HepG2 (cell line): ENCODE results near the gene SLC48A1. TPM values are rescaled to one million over a fixed set of nuclear protein-coding genes. Genes with fewer than 3 reads are reported as not detected.

Experiments
- ATF6 ChIP-seq: sonication (generic); formaldehyde crosslinking; conservative IDR thresholded peaks from 2 replicates; pipeline ENCODE4 v1.4.0; 2020; ENCODE audit warnings: missing genetic modification reagents
- DMAP1 ChIP-seq: IDR thresholded peaks from 2 replicates; pipeline ENCODE4 v1.6.1; 2016
- ETV5 ChIP-seq: IDR thresholded peaks from 2 replicates; pipeline ENCODE4 v1.6.1; 2018; ENCODE audit warnings: missing biosample characterization, missing genetic modification reagents, inconsistent platforms, borderline replicate concordance
- FOSL2 ChIP-seq: sonication (generic); formaldehyde crosslinking; IDR thresholded peaks from 2 replicates; pipeline ENCODE4 v1.4.0; 2020; ENCODE audit warnings: missing genetic modification reagents
- HMGA1 ChIP-seq: sonication (generic); formaldehyde crosslinking; conservative IDR thresholded peaks from 2 replicates; pipeline ENCODE4 v1.4.0; 2020; ENCODE audit warnings: missing genetic modification reagents
- HNRNPL ChIP-seq: fragments of 200-400 bp; formaldehyde crosslinking; IDR thresholded peaks from 2 replicates; pipeline ENCODE4 v1.6.1; 2017; ENCODE audit warnings: mild to moderate bottlenecking, low read depth, low read length
- KDM6A ChIP-seq: IDR thresholded peaks from 2 replicates; pipeline ENCODE4 v1.6.1; 2016; ENCODE audit warnings: low read depth
- MBD4 ChIP-seq: IDR thresholded peaks from 2 replicates; pipeline ENCODE4 v1.6.1; 2012; ENCODE audit warnings: low read length, inconsistent platforms, borderline replicate concordance
- NKX3-1 ChIP-seq: sonication (generic); formaldehyde crosslinking; IDR thresholded peaks from 2 replicates; pipeline ENCODE4 v1.5.0; 2020; ENCODE audit warnings: missing genetic modification reagents
- NR2F1 ChIP-seq, 2 experiments: fragments of 450-650 bp in 1 of 2; formaldehyde crosslinking in 1 of 2; IDR thresholded peaks; 2 replicates each; pipeline versions ENCODE4 v1.5.0 to v1.6.1; 2016 to 2020; ENCODE audit warnings: mild to moderate bottlenecking in 1 of 2, missing compliant biosample characterization in 1 of 2, missing genetic modification reagents in 1 of 2, moderate library complexity in 1 of 2
- POLR2AphosphoS2 ChIP-seq: IDR thresholded peaks from 2 replicates; pipeline ENCODE4 v1.6.1; 2011; ENCODE audit warnings: low read depth, low read length, improper control_type of control experiment
- RAD51 ChIP-seq: fragments of 450-650 bp; IDR thresholded peaks from 2 replicates; pipeline ENCODE4 v1.6.1; 2016; ENCODE audit warnings: borderline replicate concordance
- TEAD3 ChIP-seq: optimal IDR thresholded peaks from 2 replicates; pipeline ENCODE3; 2016; ENCODE audit warnings: borderline replicate concordance
- ZBTB20 ChIP-seq: sonication (generic); formaldehyde crosslinking; IDR thresholded peaks from 2 replicates; pipeline ENCODE4 v1.8.1; 2023; ENCODE audit warnings: missing genetic modification reagents, low read depth, mild to moderate bottlenecking, borderline replicate concordance
- ZBTB42 ChIP-seq: sonication (generic); formaldehyde crosslinking; IDR thresholded peaks from 2 replicates; pipeline ENCODE4 v1.5.0; 2020; ENCODE audit warnings: mild to moderate bottlenecking, missing genetic modification reagents
- ZNF329 ChIP-seq: sonication (generic); formaldehyde crosslinking; IDR thresholded peaks from 2 replicates; pipeline ENCODE4 v1.9.0; 2021; ENCODE audit warnings: low read depth, mild to moderate bottlenecking, missing genetic modification reagents
- ZNF580 ChIP-seq: IDR thresholded peaks from 2 replicates; pipeline ENCODE4 v1.6.1; 2016; ENCODE audit warnings: low read depth, borderline replicate concordance
- polyA plus RNA-seq, 8 experiments: library from polyadenylated mRNA; depleted of rRNA in 3 of 8; stranded (reverse) in 7 of 8; unstranded in 1 of 8; fragments of >200 nt; fragmentation: Illumina TruSeq in 4 of 8; extraction: Trizol in 4 of 8; gene quantifications; 2 replicates each; pipeline versions ENCODE4 v1.2.1 to v1.2.3, GENCODE V29; 2011 to 2016; ENCODE audit warnings: low read depth in 4 of 8, missing spikeins in 1 of 8, mixed read lengths in 1 of 8; ENCODE audit not compliant: insufficient read depth in 1 of 8
- total RNA-seq, 5 experiments: library from RNA; depleted of rRNA; stranded (reverse); fragments of >200 nt; fragmentation: Illumina TruSeq; extraction: Trizol; gene quantifications; 2 replicates each; pipeline ENCODE4 v1.2.3, GENCODE V29; 2016; ENCODE audit warnings: low read depth in 1 of 5
- TF ChIP-seq, protein P1 (sequence below): sonication (generic); formaldehyde crosslinking; IDR thresholded peaks from 2 replicates; pipeline ENCODE4 v1.4.0; 2020; ENCODE audit warnings: missing genetic modification reagents
- TF ChIP-seq, protein P2 (sequence below): IDR thresholded peaks from 2 replicates; pipeline ENCODE4 v1.6.1; 2016; ENCODE audit warnings: missing compliant biosample characterization, missing genetic modification reagents, borderline replicate concordance

Gene SLC48A1
- total and polyA plus RNA-seq, 2 of the 13 experiments (the other 11 are each of a cell fraction or from before 2014, with no cell fraction given) = 2.2 to 3.7 TPM

DNA sequence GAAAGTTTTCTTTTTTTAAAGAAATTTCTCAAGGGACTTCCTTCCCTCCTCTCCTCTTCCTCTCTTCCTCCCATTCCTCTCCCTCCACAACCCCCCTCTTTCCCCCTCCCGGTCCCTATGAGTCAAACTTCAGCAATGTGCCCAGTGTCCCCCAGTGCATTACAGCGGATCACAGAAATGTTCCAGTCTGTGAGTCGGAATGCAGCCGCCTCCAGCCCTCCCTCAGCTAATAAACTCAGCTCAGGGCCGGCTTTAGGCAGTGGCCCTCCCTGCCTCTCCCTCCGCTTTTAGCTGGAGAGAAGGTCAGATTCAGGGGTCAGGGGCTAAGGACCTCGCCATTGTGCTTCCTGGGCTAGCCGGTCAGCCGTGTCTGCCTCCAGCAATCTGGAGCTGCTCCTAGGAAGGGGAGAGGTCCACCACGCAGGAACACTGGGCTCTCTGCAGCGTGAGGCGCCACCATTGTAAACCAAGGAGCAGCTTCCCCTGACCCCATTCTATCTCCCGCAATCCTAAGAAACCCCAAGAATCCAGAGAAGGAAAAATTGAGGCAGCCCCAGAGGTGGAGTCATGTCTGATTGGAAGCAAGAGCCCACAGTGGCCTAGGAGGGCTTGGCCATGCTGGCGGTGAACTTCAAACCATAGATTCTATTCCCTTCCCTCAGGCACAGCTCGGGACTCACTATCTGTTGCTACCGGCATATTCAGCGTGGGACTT is 47.8 kb downstream of the SLC48A1 start (continued):
- TF ChIP-seq, protein P1, sequence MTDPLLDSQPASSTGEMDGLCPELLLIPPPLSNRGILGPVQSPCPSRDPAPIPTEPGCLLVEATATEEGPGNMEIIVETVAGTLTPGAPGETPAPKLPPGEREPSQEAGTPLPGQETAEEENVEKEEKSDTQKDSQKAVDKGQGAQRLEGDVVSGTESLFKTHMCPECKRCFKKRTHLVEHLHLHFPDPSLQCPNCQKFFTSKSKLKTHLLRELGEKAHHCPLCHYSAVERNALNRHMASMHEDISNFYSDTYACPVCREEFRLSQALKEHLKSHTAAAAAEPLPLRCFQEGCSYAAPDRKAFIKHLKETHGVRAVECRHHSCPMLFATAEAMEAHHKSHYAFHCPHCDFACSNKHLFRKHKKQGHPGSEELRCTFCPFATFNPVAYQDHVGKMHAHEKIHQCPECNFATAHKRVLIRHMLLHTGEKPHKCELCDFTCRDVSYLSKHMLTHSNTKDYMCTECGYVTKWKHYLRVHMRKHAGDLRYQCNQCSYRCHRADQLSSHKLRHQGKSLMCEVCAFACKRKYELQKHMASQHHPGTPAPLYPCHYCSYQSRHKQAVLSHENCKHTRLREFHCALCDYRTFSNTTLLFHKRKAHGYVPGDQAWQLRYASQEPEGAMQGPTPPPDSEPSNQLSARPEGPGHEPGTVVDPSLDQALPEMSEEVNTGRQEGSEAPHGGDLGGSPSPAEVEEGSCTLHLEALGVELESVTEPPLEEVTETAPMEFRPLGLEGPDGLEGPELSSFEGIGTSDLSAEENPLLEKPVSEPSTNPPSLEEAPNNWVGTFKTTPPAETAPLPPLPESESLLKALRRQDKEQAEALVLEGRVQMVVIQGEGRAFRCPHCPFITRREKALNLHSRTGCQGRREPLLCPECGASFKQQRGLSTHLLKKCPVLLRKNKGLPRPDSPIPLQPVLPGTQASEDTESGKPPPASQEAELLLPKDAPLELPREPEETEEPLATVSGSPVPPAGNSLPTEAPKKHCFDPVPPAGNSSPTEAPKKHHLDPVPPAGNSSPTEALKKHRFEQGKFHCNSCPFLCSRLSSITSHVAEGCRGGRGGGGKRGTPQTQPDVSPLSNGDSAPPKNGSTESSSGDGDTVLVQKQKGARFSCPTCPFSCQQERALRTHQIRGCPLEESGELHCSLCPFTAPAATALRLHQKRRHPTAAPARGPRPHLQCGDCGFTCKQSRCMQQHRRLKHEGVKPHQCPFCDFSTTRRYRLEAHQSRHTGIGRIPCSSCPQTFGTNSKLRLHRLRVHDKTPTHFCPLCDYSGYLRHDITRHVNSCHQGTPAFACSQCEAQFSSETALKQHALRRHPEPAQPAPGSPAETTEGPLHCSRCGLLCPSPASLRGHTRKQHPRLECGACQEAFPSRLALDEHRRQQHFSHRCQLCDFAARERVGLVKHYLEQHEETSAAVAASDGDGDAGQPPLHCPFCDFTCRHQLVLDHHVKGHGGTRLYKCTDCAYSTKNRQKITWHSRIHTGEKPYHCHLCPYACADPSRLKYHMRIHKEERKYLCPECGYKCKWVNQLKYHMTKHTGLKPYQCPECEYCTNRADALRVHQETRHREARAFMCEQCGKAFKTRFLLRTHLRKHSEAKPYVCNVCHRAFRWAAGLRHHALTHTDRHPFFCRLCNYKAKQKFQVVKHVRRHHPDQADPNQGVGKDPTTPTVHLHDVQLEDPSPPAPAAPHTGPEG = no peak
- TF ChIP-seq RAD51 (no peak), POLR2AphosphoS2 (no peak), TEAD3 (CRISPR knock-in tag) (peak; percentile 91), DMAP1 (CRISPR knock-in tag) (no peak), ATF6 (no peak), KDM6A (no peak), NKX3-1 (CRISPR knock-in tag) (no peak), NR2F1 (CRISPR knock-in tag; IDR thresholded peaks at IDR 0.05) (peak in 1 of 2 experiments; percentile 46; a peak in 1 of 4 replicates), ZBTB20 (CRISPR knock-in tag) (no peak), MBD4 (no peak), HNRNPL (no peak), ZNF329 (CRISPR knock-in tag) (no peak), FOSL2 (CRISPR knock-in tag) (peak; percentile 93), ZNF580 (CRISPR knock-in tag) (no peak), HMGA1 (CRISPR knock-in tag) (no peak), ETV5 (CRISPR knock-in tag) (0 out of 2 replicates have a peak, but pooled peaks have one; percentile 7), ZBTB42 (no peak)
- TF ChIP-seq, protein P2, sequence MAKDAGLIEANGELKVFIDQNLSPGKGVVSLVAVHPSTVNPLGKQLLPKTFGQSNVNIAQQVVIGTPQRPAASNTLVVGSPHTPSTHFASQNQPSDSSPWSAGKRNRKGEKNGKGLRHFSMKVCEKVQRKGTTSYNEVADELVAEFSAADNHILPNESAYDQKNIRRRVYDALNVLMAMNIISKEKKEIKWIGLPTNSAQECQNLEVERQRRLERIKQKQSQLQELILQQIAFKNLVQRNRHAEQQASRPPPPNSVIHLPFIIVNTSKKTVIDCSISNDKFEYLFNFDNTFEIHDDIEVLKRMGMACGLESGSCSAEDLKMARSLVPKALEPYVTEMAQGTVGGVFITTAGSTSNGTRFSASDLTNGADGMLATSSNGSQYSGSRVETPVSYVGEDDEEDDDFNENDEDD = no peak
